Panc1 (cell line): ENCODE measurements around the gene CIB2. TPM values are rescaled to one million over a fixed set of nuclear protein-coding genes. Genes with fewer than 3 reads are reported as not detected.

Experiments
- ATAC-seq: fragments of 200-7000 bp; cut with Tn5 transposase; 2 replicates; pipeline ENCODE4 v1.9.1; 2020; ENCODE audit warnings: mild to moderate bottlenecking, moderate library complexity
- BruUV-seq: library from RNA; stranded (reverse); fragments of 400-500 nt; replicated peaks from 2 replicates; lab custom pipeline; 2021; lab: Mats Ljungman, UMichigan
- CTCF ChIA-PET: fragments of 300-600 bp; sonication (Branson Sonifier 250); formaldehyde crosslinking; loops from one replicate; lab custom pipeline; 2022; ENCODE audit warnings: antibody characterized with exemption; lab: Charles Lee
- POLR2A ChIA-PET: fragments of 300-600 bp; sonication (Branson Sonifier 250); formaldehyde crosslinking; loops from one replicate; lab custom pipeline; 2022; ENCODE audit warnings: antibody characterized with exemption; lab: Charles Lee
- DNase-seq: peaks from one replicate; pipeline ENCODE4 v3.0.0-alpha.2; 2010; ENCODE audit warnings: low read depth, low spot score
- H3K27ac ChIP-seq: 2 replicates; pipeline ENCODE4 v1.5.1; 2011; ENCODE audit warnings: mild to moderate bottlenecking, low read length, inconsistent platforms
- H3K27me3 ChIP-seq: fragments of 200-500 bp; sonication (Bioruptor generic); 2 replicates; pipeline ENCODE4 v1.6.0; 2014; ENCODE audit warnings: low read length, inconsistent platforms; ENCODE audit not compliant: control insufficient read depth, insufficient read depth
- H3K36me3 ChIP-seq: fragments of 200-500 bp; sonication (Bioruptor generic); 2 replicates; pipeline ENCODE4 v1.5.1; 2014; ENCODE audit warnings: inconsistent platforms, mild to moderate bottlenecking, low read length, moderate library complexity; ENCODE audit not compliant: control insufficient read depth, insufficient read depth
- H3K4me1 ChIP-seq: 2 replicates; pipeline ENCODE4 v1.5.1; 2011; ENCODE audit warnings: inconsistent platforms, mild to moderate bottlenecking, low read length, moderate library complexity; ENCODE audit not compliant: control insufficient read depth, insufficient read depth
- H3K4me3 ChIP-seq, 2 experiments: 2 replicates each; pipeline ENCODE4 v1.5.1; 2011 to 2012; ENCODE audit warnings: low read depth in 2 of 2, low read length in 2 of 2, mild to moderate bottlenecking in 2 of 2, inconsistent platforms in 1 of 2, moderate library complexity in 1 of 2
- H3K9me3 ChIP-seq: fragments of 200-500 bp; sonication (Bioruptor generic); 2 replicates; pipeline ENCODE4 v1.5.1; 2014; ENCODE audit warnings: low read depth, mild to moderate bottlenecking, inconsistent platforms, low read length, moderate library complexity; ENCODE audit not compliant: control insufficient read depth, insufficient read depth
- POLR2AphosphoS5 ChIP-seq: IDR thresholded peaks from 2 replicates; pipeline ENCODE4 v1.6.1; 2012; ENCODE audit warnings: mild to moderate bottlenecking, low read depth, low read length, moderate library complexity
- SIN3A ChIP-seq: IDR thresholded peaks from 2 replicates; pipeline ENCODE4 v1.6.1; 2012; ENCODE audit warnings: low read depth, mild to moderate bottlenecking, low read length, moderate library complexity, borderline replicate concordance; ENCODE audit not compliant: insufficient read depth
- TCF7L2 ChIP-seq: IDR thresholded peaks from 2 replicates; pipeline ENCODE4 v1.6.1; 2011; ENCODE audit warnings: mild to moderate bottlenecking, low read depth, low read length, inconsistent platforms
- in situ Hi-C: cut with HindIII; loops from 2 replicates; pipeline ENCODE4 v1.10.0; 2016; ENCODE audit warnings: low sequenced_read_pairs, low pct_unique_long_range_greater_than_20kb
- intact Hi-C: fragments of 100-400 bp; cut with micrococcal nuclease; formaldehyde crosslinking; loops from one replicate; pipeline ENCODE4 v1.10.0; 2022; ENCODE audit not compliant: unreplicated experiment
- total RNA-seq: library from RNA; stranded (reverse); gene quantifications from one replicate; pipeline ENCODE4 v1.2.1, GENCODE V29; 2021; ENCODE audit not compliant: unreplicated experiment
- TF ChIP-seq, protein P1 (sequence below): fragments of 450-650 bp; IDR thresholded peaks from 2 replicates; pipeline ENCODE4 v1.5.1; 2017; ENCODE audit warnings: mild to moderate bottlenecking
- TF ChIP-seq, protein P2 (sequence below), 2 experiments: IDR thresholded peaks; 2 replicates each; pipeline ENCODE4 v1.6.1; 2011 to 2012; ENCODE audit warnings: low read depth in 2 of 2, control low read depth in 1 of 2, low read length in 1 of 2, mild to moderate bottlenecking in 1 of 2, moderate library complexity in 1 of 2; ENCODE audit not compliant: insufficient read depth in 1 of 2

CIB2 gene
- total RNA-seq, 1 experiment from 2014 or later, result 37.3 TPM

DNA sequence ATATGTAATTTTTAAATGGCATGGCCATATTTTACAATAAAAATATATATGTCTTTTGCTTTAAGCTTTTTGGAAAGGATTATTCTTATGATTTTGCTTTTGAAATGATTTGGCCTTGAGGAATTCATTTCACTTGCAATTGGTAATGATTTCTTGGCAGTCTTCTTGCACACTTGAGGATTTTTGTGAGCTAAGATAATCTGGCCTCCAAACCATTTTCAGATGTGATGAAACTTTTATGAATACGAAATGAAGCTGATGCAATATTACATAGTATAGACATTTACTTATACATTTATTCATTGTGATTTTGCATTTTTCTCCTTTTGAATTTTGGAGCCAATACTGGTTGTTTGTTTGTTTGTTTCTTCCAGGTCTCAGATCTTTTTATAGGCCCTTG lies 45.3 kb downstream of the CIB2 start:
- Histone ChIP-seq H3K4me1 (no peaks in the 10 kb centered on the region), H3K27me3 (no peaks in the 10 kb centered on the region), H3K36me3 (no peaks in the 10 kb centered on the region), H3K4me3 (no peak overlapping the region), H3K9me3 (no peaks in the 10 kb centered on the region), H3K27ac (no peak overlapping the region; the same call in 1 of the 2 replicates)
- TF ChIP-seq SIN3A (no peak), POLR2AphosphoS5 (no peak), TCF7L2 (no peak)
- TF ChIP-seq, protein P1, sequence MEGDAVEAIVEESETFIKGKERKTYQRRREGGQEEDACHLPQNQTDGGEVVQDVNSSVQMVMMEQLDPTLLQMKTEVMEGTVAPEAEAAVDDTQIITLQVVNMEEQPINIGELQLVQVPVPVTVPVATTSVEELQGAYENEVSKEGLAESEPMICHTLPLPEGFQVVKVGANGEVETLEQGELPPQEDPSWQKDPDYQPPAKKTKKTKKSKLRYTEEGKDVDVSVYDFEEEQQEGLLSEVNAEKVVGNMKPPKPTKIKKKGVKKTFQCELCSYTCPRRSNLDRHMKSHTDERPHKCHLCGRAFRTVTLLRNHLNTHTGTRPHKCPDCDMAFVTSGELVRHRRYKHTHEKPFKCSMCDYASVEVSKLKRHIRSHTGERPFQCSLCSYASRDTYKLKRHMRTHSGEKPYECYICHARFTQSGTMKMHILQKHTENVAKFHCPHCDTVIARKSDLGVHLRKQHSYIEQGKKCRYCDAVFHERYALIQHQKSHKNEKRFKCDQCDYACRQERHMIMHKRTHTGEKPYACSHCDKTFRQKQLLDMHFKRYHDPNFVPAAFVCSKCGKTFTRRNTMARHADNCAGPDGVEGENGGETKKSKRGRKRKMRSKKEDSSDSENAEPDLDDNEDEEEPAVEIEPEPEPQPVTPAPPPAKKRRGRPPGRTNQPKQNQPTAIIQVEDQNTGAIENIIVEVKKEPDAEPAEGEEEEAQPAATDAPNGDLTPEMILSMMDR, result no peak
- TF ChIP-seq, protein P2, sequence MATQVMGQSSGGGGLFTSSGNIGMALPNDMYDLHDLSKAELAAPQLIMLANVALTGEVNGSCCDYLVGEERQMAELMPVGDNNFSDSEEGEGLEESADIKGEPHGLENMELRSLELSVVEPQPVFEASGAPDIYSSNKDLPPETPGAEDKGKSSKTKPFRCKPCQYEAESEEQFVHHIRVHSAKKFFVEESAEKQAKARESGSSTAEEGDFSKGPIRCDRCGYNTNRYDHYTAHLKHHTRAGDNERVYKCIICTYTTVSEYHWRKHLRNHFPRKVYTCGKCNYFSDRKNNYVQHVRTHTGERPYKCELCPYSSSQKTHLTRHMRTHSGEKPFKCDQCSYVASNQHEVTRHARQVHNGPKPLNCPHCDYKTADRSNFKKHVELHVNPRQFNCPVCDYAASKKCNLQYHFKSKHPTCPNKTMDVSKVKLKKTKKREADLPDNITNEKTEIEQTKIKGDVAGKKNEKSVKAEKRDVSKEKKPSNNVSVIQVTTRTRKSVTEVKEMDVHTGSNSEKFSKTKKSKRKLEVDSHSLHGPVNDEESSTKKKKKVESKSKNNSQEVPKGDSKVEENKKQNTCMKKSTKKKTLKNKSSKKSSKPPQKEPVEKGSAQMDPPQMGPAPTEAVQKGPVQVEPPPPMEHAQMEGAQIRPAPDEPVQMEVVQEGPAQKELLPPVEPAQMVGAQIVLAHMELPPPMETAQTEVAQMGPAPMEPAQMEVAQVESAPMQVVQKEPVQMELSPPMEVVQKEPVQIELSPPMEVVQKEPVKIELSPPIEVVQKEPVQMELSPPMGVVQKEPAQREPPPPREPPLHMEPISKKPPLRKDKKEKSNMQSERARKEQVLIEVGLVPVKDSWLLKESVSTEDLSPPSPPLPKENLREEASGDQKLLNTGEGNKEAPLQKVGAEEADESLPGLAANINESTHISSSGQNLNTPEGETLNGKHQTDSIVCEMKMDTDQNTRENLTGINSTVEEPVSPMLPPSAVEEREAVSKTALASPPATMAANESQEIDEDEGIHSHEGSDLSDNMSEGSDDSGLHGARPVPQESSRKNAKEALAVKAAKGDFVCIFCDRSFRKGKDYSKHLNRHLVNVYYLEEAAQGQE (IDR thresholded peaks at IDR 0.05; ENCODE audit: insufficient read depth in 1 of 2, low read depth in 2 of 2, low read length in 1 of 2), result no peak
- ChIA-PET CTCF (no interaction called here), POLR2A (no interaction called here)
- in situ Hi-C loops (no loop called here), intact Hi-C loops (no loop called here)
- no peak for DNase-seq
- no peak for ATAC-seq
- no TSS peak for BruUV-seq

DNA sequence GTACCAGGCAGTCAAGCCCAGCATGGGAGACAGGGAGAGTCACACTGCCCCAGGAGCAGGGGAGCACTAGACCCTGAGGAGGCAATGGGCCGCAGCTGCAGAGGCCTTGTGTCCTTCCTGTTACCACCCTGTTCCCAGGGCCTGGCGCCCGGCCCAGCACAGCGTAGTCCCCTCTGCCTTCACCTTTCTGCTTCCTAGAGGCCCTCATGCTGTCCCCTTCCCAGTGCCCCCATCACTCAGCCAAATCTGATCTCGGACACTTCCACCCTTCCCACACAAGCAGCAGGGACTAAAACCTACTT lies 46.8 kb downstream of the CIB2 start:
- CTCF ChIA-PET, result no interaction called here
- ATAC-seq, result no peak

More for the DNA sequence above, 46.8 kb downstream of the CIB2 start:
- Histone ChIP-seq H3K4me1 (no peaks in the 10 kb centered on the region), H3K9me3 (no peaks in the 10 kb centered on the region), H3K4me3 (no peak overlapping the region), H3K36me3 (no peaks in the 10 kb centered on the region), H3K27ac (no peak overlapping the region), H3K27me3 (no peaks in the 10 kb centered on the region)
- TF ChIP-seq TCF7L2 (no peak), POLR2AphosphoS5 (no peak)
- TF ChIP-seq, protein P1, result no peak
- TF ChIP-seq, protein P2 (IDR thresholded peaks at IDR 0.05; ENCODE audit: insufficient read depth in 1 of 2, low read depth in 2 of 2, low read length in 1 of 2), result no peak
- no peak for DNase-seq
- intact Hi-C loops, result no loop called here
- POLR2A ChIA-PET, result no interaction called here
- in situ Hi-C loops, result no loop called here
- BruUV-seq, result no TSS peak
